ENCODE measurements around the gene HPDL.

- TF ChIP-seq POLR2AphosphoS5 (IDR thresholded peaks at IDR 0.05) (no peak), EP300 (IDR thresholded peaks at IDR 0.05) (no peak), POLR2A (IDR thresholded peaks at IDR 0.05) (no peak)
These were observed 2.0 kb downstream of the HPDL start for GRCh38 chr1:45328680-45329079.
